Left cardiac atrium (tissue), 4 donors: ENCODE results near the gene PAXIP1. TPM values are rescaled to one million over a fixed set of nuclear protein-coding genes. Genes with fewer than 3 reads are reported as not detected.

ENCODE experiments used
- ATAC-seq, 2 donors: fragments of 200-7000 bp; cut with Tn5 transposase; one replicate each; pipeline ENCODE4 v1.9.1; 2020; ENCODE audit warnings: mild to moderate bottlenecking in 2 of 2, moderate library complexity in 2 of 2
- DNase-seq: peaks from one replicate; pipeline ENCODE4 v3.0.0-alpha.2; 2020
- intact Hi-C, 2 donors: fragments of 100-400 bp; cut with DNase I; formaldehyde crosslinking; loops; one replicate each; pipeline versions ENCODE4 v1.14.1 to v1.15.1; 2022 to 2023
- total RNA-seq, 2 donors: library from RNA; stranded (reverse); fragmentation: NEBNext Ultra II Directional; extraction: Animal tissue kit (Norgen Biotek cat#: 25700); gene quantifications; one replicate each; pipeline ENCODE4 v1.2.1, GENCODE V29; 2021
- donor health status: DM: no; HTN: yes; CAD: no.
- donor health status: DM: no; HTN: yes; CAD: no; lungs with severe emphysema.
- donor health status: DM: yes; HTN: yes; CAD: no.
- donor health status: Dilated cardiomyopathy.

The PAXIP1 gene
- total RNA-seq, 2 donors from 2014 or later, result 7.9 to 8.7 TPM

DNA sequence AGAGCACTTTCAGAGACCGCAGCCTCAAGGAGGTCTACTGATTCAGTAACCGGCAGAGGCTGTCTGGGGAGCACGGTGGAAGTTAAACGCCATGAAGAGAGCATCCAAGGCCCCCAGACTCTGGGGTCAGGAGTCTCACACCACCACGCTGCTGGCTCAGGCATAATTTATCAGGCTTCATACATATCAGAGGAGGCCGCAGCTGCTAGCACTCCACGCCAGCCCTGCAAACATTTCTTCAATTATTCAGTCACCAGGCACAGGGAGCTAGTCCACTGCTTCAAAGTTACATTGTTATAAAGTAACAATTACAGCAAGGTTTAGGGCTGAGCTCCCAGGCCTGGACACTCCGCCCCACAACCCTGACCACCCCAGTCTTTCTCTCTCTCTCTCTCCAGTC lies 97.8 kb downstream of the PAXIP1 start:
- ATAC-seq (no peak), DNase-seq (no peak)
- intact Hi-C loops, result no loop called here

DNA sequence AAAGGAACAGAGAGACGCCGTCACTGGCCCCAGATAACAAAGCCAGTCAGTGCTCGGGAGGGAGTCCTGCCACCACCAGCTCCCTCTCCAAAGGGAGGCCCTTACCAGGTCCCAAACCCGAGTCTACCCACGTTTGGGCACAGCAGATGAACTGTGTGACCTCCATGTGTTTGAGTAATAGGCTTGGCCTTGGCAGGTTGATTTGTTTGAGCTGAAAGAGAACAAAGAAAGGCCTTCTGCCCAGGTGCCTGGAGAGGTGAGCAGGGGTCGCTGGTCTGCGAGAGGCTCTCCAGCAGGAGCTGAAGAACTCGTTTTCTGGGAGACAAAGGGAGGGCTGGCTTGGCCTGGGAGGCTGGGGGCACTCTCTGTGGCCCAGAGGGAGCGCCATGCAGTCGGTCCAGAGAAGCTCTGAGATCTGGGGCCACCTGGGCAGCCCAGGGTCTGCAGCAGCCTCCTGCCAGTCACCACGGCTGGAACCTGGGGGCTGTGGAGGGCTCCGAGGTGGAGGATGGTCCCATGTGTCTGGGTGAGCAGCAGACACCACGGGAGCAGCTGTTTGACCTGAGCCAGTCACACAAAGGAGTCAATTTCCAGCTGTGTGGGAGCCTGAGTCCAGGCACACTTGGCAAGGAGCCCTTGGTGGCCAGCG lies 99.7 kb downstream of the PAXIP1 start:
- DNase-seq (no peak), ATAC-seq (no peak)
- intact Hi-C loops, result no loop called here

DNA sequence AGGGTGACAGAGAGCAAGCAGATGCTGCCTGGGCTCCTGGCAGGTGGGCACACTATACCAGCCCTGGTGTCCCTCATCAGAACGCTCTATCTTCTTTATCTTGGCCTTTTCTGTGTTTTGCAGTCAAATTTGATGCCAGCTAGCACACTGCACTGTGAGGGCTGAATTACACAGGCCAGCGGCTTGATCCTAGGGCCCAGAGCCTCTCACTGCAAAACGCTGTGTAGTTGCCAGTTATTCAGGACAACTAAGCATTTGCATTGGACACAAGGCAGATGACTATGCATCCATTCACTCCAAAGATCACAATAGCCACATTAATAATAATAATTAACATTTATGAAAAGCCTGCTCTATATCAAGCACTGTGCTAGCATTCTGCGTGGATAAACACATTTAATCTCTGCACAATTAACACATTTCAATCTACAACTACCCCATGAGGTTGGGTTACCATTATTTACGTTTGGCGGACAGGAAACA lies 100.3 kb downstream of the PAXIP1 start:
- intact Hi-C loops, result no loop called here
- no peak for ATAC-seq
- DNase-seq, result no peak

DNA sequence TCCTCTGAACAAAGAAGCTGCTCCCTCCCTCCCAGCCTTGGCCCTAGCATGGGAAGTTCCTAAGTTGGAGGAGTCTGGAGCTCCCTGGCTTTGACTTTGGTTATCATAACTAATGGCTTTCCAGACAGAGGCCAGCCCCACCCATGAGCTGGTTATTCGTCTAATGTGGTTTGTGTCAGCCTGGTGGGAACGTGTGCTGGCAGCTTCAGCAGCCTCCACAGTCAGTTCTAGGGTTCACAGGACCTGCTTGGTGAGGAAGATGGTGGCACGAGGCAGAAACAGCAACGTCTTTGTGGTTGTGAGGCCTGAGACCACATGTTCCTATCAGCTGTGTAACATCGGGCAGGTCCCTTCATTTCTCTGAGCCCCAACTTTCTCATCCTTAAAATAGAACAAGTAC lies 103.1 kb downstream of the PAXIP1 start:
- intact Hi-C loops, result no loop called here
- no peak for ATAC-seq
- no peak for DNase-seq

DNA sequence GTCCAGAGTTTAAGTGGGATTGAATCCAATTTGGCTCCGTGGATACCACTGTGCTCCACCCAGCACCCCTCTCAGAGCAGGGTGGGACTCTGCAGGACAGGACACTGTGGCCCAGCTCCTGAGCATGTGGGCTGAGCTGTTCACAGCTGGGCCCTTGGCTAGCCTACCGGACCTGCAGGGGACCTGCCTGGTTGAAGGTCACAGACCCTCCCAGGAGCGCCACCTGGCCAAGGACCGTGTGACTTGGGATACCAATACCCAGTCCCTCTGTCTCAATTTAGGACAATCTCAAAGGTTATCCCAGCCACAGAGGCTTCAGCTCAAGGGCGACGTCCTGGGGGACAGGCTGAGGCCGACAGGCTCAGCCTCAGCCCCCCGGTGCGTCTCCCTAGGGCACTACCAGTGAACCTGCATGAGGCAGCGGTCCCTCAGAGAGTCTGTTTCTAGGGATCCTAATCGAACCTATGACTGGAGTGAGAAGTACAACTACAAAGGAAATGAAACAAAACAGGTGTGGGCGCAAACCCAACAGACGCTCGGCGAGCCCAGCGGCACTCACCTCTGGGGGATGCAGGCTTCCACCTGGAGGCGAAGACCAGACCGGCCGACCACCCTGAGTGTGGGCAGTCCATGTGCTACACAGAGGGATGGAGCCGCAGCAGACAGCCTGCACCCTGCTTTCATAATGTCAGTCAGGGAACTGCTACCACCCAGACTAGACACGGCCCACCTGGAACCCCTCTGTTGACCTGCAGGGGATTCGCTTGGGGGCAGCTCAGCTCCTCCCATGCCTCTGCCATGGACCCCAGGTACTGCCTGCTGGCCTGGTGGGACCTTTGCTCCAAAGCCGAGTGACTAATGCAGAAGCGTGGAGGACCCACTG lies 103.7 kb downstream of the PAXIP1 start:
- intact Hi-C loops, result no loop called here
- DNase-seq (no peak), ATAC-seq (no peak)

DNA sequence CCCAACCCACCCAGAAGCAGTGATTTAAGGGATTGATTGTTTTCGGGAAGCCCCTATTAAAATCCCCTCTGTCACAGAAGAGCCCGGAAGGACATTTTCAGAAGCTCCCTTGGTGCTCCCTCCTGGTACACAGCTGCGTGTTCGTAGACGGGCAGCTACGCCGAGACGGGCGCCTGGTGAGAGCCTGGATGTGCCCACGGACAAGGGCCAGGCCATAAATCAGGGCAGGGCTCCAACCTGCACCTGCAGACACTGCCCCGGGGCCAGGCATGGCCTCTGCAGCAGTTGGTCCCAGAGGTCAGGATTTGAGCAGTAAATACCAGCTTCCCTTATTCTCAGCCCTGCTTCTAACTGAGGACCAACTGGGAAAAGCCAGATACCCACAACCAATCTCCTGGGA lies 106.8 kb downstream of the PAXIP1 start:
- intact Hi-C loops, result no loop called here
- DNase-seq (no peak), ATAC-seq (no peak)

Other genes with a start within 250 kb of the PAXIP1 start
- not detected for gene HTR5A, start 67.2 kb upstream of the PAXIP1 start, total RNA-seq